ENCODE measurements around the gene KPNA4. TPM values are rescaled to one million over a fixed set of nuclear protein-coding genes. Genes with fewer than 3 reads are reported as not detected.
A peak's percentile ranks its signal among the peaks of the same experiment; 100 is the strongest.

The KPNA4 gene
- total RNA-seq, 1 donor from 2014 or later, result 60.5 TPM

- peak overlapping the region; percentile 96 for H3K4me3 Mint-ChIP-seq
- H3K27ac Mint-ChIP-seq, result peak overlapping the region; percentile 97
- no peak for DNase-seq (ENCODE audit: extremely low spot score, unreplicated experiment)
- H3K27me3 Mint-ChIP-seq, result no peaks in the 10 kb centered on the region
- peaks cover 4% of the 10 kb centered on the region for H3K9me3 Mint-ChIP-seq
- H3K4me1 Mint-ChIP-seq (ENCODE audit: unreplicated experiment), result peaks cover 8% of the 10 kb centered on the region
- peaks cover 9% of the 10 kb centered on the region for H3K36me3 Mint-ChIP-seq
- TF ChIP-seq CTCF (conservative IDR thresholded peaks at IDR 0.05), result no peak
Observed at GRCh38 chr3:160450846-160451245, 114.5 kb downstream of the KPNA4 start.

- Mint-ChIP-seq H3K27ac (peak within 1 kb of the TSS; percentile 97), H3K36me3 (peaks cover 9% of the 10 kb centered on the region), H3K9me3 (peaks cover 4% of the 10 kb centered on the region), H3K27me3 (no peaks in the 10 kb centered on the region), H3K4me1 (ENCODE audit: unreplicated experiment) (peaks cover 8% of the 10 kb centered on the region), H3K4me3 (peak within 1 kb of the TSS; percentile 96)
- peak; percentile 18 for TF ChIP-seq CTCF (conservative IDR thresholded peaks at IDR 0.05)
- peak; percentile 97 for DNase-seq (ENCODE audit: extremely low spot score, unreplicated experiment)
Observed at GRCh38 chr3:160449636-160450598, 115.5 kb downstream of the KPNA4 start, which contains the start of gene TRIM59. TRIM59 (minus strand) TSS chr3:160449786; CDS start chr3:160439183, 10,603 bp downstream.

GRCh38 chr3:160448845-160449635 is 116.3 kb downstream of the KPNA4 start:
- H3K27me3 Mint-ChIP-seq, result no peaks in the 10 kb centered on the region
- H3K27ac Mint-ChIP-seq, result peak overlapping the region; percentile 97
- peaks cover 14% of the 10 kb centered on the region for H3K36me3 Mint-ChIP-seq
- no peak for DNase-seq (ENCODE audit: extremely low spot score, unreplicated experiment)
- no peak for TF ChIP-seq CTCF (conservative IDR thresholded peaks at IDR 0.05)
- H3K9me3 Mint-ChIP-seq, result peaks cover 9% of the 10 kb centered on the region
- H3K4me3 Mint-ChIP-seq, result peak overlapping the region; percentile 96
- peaks cover 8% of the 10 kb centered on the region for H3K4me1 Mint-ChIP-seq (ENCODE audit: unreplicated experiment)

- Mint-ChIP-seq H3K4me3 (no peak overlapping the region), H3K27ac (no peak overlapping the region), H3K4me1 (ENCODE audit: unreplicated experiment) (peaks cover 8% of the 10 kb centered on the region), H3K36me3 (peaks cover 22% of the 10 kb centered on the region), H3K9me3 (peaks cover 9% of the 10 kb centered on the region), H3K27me3 (no peaks in the 10 kb centered on the region)
- DNase-seq (ENCODE audit: extremely low spot score, unreplicated experiment), result no peak
- no peak for TF ChIP-seq CTCF (conservative IDR thresholded peaks at IDR 0.05)
Observed at GRCh38 chr3:160447544-160447943, 117.8 kb downstream of the KPNA4 start.

- H3K9me3 Mint-ChIP-seq, result peaks cover 9% of the 10 kb centered on the region
- no peak for TF ChIP-seq CTCF (conservative IDR thresholded peaks at IDR 0.05)
- peaks cover 27% of the 10 kb centered on the region for H3K36me3 Mint-ChIP-seq
- no peak overlapping the region for H3K27ac Mint-ChIP-seq
- no peak for DNase-seq (ENCODE audit: extremely low spot score, unreplicated experiment)
- peaks cover 8% of the 10 kb centered on the region for H3K4me1 Mint-ChIP-seq (ENCODE audit: unreplicated experiment)
- peak overlapping the region; percentile 68 for H3K4me3 Mint-ChIP-seq
- no peaks in the 10 kb centered on the region for H3K27me3 Mint-ChIP-seq
Observed at GRCh38 chr3:160446522-160447056, 118.8 kb downstream of the KPNA4 start.
